ENCODE measurements around the gene SH3PXD2A. TPM values are rescaled to one million over a fixed set of nuclear protein-coding genes. Genes with fewer than 3 reads are reported as not detected.
"Not testable (repeated sequence)": the region's sequence is repeated elsewhere in the genome, so short reads cannot be mapped to it uniquely, and the experiment has no call there.

SH3PXD2A gene
- total RNA-seq, 1 donor from 2014 or later, result 35.2 TPM

GRCh38 chr10:103814105-103814504, 41.3 kb downstream of the SH3PXD2A start:
- ATAC-seq (no peak), DNase-seq (peak; percentile 32)
- intact Hi-C loops (cut with DNase I), result no loop called here
- H3K27me3 ChIP-seq, result no peaks in the 10 kb centered on the region
- H3K4me1 ChIP-seq, result peaks cover 10% of the 10 kb centered on the region
- TF ChIP-seq, protein P1, sequence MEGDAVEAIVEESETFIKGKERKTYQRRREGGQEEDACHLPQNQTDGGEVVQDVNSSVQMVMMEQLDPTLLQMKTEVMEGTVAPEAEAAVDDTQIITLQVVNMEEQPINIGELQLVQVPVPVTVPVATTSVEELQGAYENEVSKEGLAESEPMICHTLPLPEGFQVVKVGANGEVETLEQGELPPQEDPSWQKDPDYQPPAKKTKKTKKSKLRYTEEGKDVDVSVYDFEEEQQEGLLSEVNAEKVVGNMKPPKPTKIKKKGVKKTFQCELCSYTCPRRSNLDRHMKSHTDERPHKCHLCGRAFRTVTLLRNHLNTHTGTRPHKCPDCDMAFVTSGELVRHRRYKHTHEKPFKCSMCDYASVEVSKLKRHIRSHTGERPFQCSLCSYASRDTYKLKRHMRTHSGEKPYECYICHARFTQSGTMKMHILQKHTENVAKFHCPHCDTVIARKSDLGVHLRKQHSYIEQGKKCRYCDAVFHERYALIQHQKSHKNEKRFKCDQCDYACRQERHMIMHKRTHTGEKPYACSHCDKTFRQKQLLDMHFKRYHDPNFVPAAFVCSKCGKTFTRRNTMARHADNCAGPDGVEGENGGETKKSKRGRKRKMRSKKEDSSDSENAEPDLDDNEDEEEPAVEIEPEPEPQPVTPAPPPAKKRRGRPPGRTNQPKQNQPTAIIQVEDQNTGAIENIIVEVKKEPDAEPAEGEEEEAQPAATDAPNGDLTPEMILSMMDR (IDR thresholded peaks at IDR 0.05), result no peak
- H3K4me3 ChIP-seq, result no peak overlapping the region
- no peaks in the 10 kb centered on the region for H3K36me3 ChIP-seq
- no peak overlapping the region for H3K27ac ChIP-seq
- H3K9me3 ChIP-seq, result no peaks in the 10 kb centered on the region

DNA sequence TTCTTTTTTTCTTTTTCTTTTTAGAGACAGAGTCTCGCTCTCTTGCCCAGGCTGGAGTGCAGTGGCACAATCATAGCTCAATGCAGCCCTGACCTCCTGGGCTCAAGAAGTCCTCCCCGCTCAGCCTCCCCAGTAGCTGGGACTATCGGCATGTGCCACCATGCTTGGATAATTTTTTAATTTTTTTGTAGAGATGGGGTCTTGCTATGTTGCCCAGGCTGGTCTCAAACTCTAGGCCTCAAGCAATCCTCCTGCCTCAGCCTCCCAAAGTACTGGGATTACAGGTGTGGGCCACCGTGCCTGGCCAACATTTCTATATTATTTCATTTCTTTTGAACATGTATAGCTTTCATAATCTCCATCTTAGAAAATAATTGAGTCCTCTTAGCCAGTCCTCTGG, 42.1 kb downstream of the SH3PXD2A start:
- H3K27me3 ChIP-seq; H3K4me3 ChIP-seq; H3K9me3 ChIP-seq; intact Hi-C loops (cut with DNase I); H3K4me1 ChIP-seq; H3K27ac ChIP-seq; H3K36me3 ChIP-seq; ATAC-seq: not testable (repeated sequence)
- DNase-seq, result peak; percentile 6

- intact Hi-C loops (cut with DNase I), result no loop called here
- TF ChIP-seq, protein P1 (IDR thresholded peaks at IDR 0.05), result no peak
- Histone ChIP-seq H3K36me3 (no peaks in the 10 kb centered on the region), H3K9me3 (no peaks in the 10 kb centered on the region), H3K27me3 (no peaks in the 10 kb centered on the region), H3K4me3 (no peak overlapping the region), H3K4me1 (peaks cover 10% of the 10 kb centered on the region), H3K27ac (peak overlapping the region; percentile 44)
- ATAC-seq, result peak; percentile 82
- peak; percentile 68 for DNase-seq
These were observed 42.9 kb downstream of the SH3PXD2A start for GRCh38 chr10:103812432-103812831.

DNA sequence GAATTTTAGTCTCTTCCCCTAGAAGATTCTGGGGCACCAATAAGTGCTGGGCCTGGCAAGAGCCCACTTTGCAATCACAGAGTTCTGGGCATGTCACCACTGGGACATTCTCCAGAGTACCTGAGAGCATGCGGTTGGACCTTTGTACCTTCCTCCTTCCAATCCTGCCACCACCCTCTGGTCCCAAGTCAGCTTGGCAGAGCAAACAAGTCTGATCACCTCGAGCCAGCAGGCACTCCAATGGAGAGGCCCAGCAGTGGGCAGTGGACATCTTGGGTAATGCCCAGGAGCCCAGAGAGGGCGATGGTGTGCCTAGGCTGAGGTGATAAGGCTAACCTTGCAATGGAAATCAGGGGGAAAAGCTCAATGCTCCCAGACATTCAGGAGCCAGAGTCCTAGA, 43.4 kb downstream of the SH3PXD2A start:
- no peak overlapping the region for H3K4me3 ChIP-seq
- TF ChIP-seq, protein P1 (IDR thresholded peaks at IDR 0.05), result no peak
- intact Hi-C loops (cut with DNase I), result no loop called here
- DNase-seq, result peak; percentile 77
- H3K27me3 ChIP-seq, result no peaks in the 10 kb centered on the region
- H3K9me3 ChIP-seq, result no peaks in the 10 kb centered on the region
- H3K4me1 ChIP-seq, result peaks cover 10% of the 10 kb centered on the region
- H3K27ac ChIP-seq, result peak overlapping the region; percentile 44
- H3K36me3 ChIP-seq, result no peaks in the 10 kb centered on the region
- ATAC-seq, result peak; percentile 73

- Histone ChIP-seq H3K4me3 (no peak overlapping the region), H3K27me3 (no peaks in the 10 kb centered on the region), H3K27ac (peak overlapping the region; percentile 18), H3K36me3 (no peaks in the 10 kb centered on the region), H3K4me1 (peaks cover 10% of the 10 kb centered on the region), H3K9me3 (no peaks in the 10 kb centered on the region)
- intact Hi-C loops (cut with DNase I), result no loop called here
- peak; percentile 5 for DNase-seq
- no peak for ATAC-seq
- TF ChIP-seq, protein P1 (IDR thresholded peaks at IDR 0.05), result no peak
These were observed 43.9 kb downstream of the SH3PXD2A start for GRCh38 chr10:103811463-103811862.

- H3K27ac ChIP-seq, result no peak overlapping the region
- ATAC-seq, result no peak
- no peaks in the 10 kb centered on the region for H3K27me3 ChIP-seq
- no peak overlapping the region for H3K4me3 ChIP-seq
- peaks cover 10% of the 10 kb centered on the region for H3K4me1 ChIP-seq
- intact Hi-C loops (cut with DNase I), result no loop called here
- no peaks in the 10 kb centered on the region for H3K9me3 ChIP-seq
- DNase-seq, result no peak
- TF ChIP-seq, protein P1 (IDR thresholded peaks at IDR 0.05), result no peak
- no peaks in the 10 kb centered on the region for H3K36me3 ChIP-seq
These were observed 46.6 kb downstream of the SH3PXD2A start for GRCh38 chr10:103808780-103809179.
